Testis (tissue), 2 donors: ENCODE results near the gene NRCAM.

Experiments
- POLR2A ChIP-seq: fragments of 450-650 bp; IDR thresholded peaks from one replicate; pipeline ENCODE4 v1.6.1; 2017; ENCODE audit warnings: antibody characterized with exemption, mild to moderate bottlenecking, moderate library complexity
- TF ChIP-seq, protein P1 (sequence below), 3 experiments: fragments of 450-650 bp in 2 of 3; fragments of 200-600 bp in 1 of 3; sonication (generic) in 1 of 3; IDR thresholded peaks; one replicate each; pipeline ENCODE4 v1.5.1; 2016 to 2019; ENCODE audit warnings: antibody characterized with exemption in 3 of 3, mild to moderate bottlenecking in 2 of 3, moderate library complexity in 1 of 3

DNA sequence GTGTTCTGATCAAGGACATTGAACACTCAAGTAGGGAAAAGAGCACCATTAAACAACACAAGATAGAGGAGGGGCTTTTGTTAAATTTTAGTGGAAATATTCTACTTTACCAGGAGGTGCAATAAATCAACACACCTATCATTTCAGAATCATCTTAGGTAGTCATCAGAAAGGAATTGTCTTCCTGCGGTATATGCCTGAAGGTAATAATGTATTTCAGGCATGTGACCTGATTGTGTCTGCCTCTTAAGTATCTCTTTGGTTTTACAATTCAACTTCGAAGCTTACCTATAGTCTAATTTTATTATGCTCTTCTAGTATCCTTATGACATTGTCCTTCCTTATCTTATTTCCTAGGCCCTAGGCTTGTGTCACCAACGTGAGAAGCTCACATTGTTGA is 267.5 kb downstream of the NRCAM start:
- TF ChIP-seq, protein P1, sequence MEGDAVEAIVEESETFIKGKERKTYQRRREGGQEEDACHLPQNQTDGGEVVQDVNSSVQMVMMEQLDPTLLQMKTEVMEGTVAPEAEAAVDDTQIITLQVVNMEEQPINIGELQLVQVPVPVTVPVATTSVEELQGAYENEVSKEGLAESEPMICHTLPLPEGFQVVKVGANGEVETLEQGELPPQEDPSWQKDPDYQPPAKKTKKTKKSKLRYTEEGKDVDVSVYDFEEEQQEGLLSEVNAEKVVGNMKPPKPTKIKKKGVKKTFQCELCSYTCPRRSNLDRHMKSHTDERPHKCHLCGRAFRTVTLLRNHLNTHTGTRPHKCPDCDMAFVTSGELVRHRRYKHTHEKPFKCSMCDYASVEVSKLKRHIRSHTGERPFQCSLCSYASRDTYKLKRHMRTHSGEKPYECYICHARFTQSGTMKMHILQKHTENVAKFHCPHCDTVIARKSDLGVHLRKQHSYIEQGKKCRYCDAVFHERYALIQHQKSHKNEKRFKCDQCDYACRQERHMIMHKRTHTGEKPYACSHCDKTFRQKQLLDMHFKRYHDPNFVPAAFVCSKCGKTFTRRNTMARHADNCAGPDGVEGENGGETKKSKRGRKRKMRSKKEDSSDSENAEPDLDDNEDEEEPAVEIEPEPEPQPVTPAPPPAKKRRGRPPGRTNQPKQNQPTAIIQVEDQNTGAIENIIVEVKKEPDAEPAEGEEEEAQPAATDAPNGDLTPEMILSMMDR (IDR thresholded peaks at IDR 0.05) = no peak
- TF ChIP-seq POLR2A = no peak
